Liver (tissue), 9 donors: ENCODE data around the gene CDK2AP2. TPM values are rescaled to one million over a fixed set of nuclear protein-coding genes. Genes with fewer than 3 reads are reported as not detected.

ENCODE experiments used
- DNase-seq: peaks from one replicate; pipeline ENCODE4 v3.0.0-alpha.2; 2017; ENCODE audit warnings: low spot score
- H3K27ac ChIP-seq, 2 donors: one replicate each; pipeline ENCODE4 v1.7.0; 2013; ENCODE audit warnings: inconsistent platforms in 2 of 2, low read length in 2 of 2, control low read depth in 1 of 2, low read depth in 1 of 2, mild to moderate bottlenecking in 1 of 2
- H3K27me3 ChIP-seq, 4 donors: one replicate each; pipeline versions ENCODE4 v1.6.1 to v1.7.0; 2013; ENCODE audit warnings: low read length in 3 of 4, inconsistent platforms in 1 of 4, mild to moderate bottlenecking in 1 of 4, moderate library complexity in 1 of 4; ENCODE audit not compliant: control insufficient read depth in 4 of 4, insufficient read depth in 4 of 4
- H3K36me3 ChIP-seq, 4 donors: one replicate each; pipeline versions ENCODE4 v1.6.1 to v1.7.0; 2013; ENCODE audit warnings: low read length in 3 of 4, mild to moderate bottlenecking in 3 of 4, low read depth in 1 of 4, moderate library complexity in 1 of 4; ENCODE audit not compliant: control insufficient read depth in 4 of 4, insufficient read depth in 3 of 4
- H3K4me1 ChIP-seq, 4 donors: one replicate each; pipeline versions ENCODE4 v1.6.1 to v1.7.0; 2013; ENCODE audit warnings: low read length in 3 of 4, mild to moderate bottlenecking in 3 of 4, moderate library complexity in 1 of 4; ENCODE audit not compliant: control insufficient read depth in 4 of 4, insufficient read depth in 4 of 4
- H3K4me3 ChIP-seq, 3 donors: one replicate each; pipeline versions ENCODE4 v1.6.1 to v1.7.0; 2013; ENCODE audit warnings: low read length in 3 of 3, control low read depth in 1 of 3, low read depth in 1 of 3, mild to moderate bottlenecking in 1 of 3
- H3K9ac ChIP-seq, 2 donors: one replicate each; pipeline ENCODE4 v1.7.0; 2013; ENCODE audit warnings: low read length in 2 of 2, mild to moderate bottlenecking in 2 of 2, moderate library complexity in 2 of 2, control low read depth in 1 of 2, low read depth in 1 of 2
- H3K9me3 ChIP-seq, 4 donors: one replicate each; pipeline versions ENCODE4 v1.6.1 to v1.7.0; 2013; ENCODE audit warnings: low read length in 3 of 4; ENCODE audit not compliant: control insufficient read depth in 4 of 4
- ATF3 ChIP-seq: IDR thresholded peaks from 2 replicates; pipeline ENCODE4 v1.6.1; 2016; ENCODE audit warnings: antibody characterized with exemption
- EGR1 ChIP-seq, 2 donors: IDR thresholded peaks; 2 replicates each; pipeline ENCODE4 v1.6.1; 2016 to 2018; ENCODE audit warnings: antibody characterized with exemption in 2 of 2, low read depth in 2 of 2
- FOXA1 ChIP-seq: IDR thresholded peaks from 2 replicates; pipeline ENCODE4 v1.6.1; 2016; ENCODE audit warnings: antibody characterized with exemption
- FOXA2 ChIP-seq: IDR thresholded peaks from 2 replicates; pipeline ENCODE4 v1.6.1; 2016; ENCODE audit warnings: antibody characterized with exemption
- HNF4A ChIP-seq, 2 donors: conservative IDR thresholded peaks; 2 replicates each; pipeline ENCODE4 v1.6.1; 2016; ENCODE audit warnings: antibody characterized with exemption in 2 of 2, mild to moderate bottlenecking in 2 of 2
- HNF4G ChIP-seq: IDR thresholded peaks from 2 replicates; pipeline ENCODE4 v1.6.1; 2016; ENCODE audit warnings: antibody characterized with exemption
- JUND ChIP-seq, 2 donors: IDR thresholded peaks; 2 replicates each; pipeline ENCODE4 v1.6.1; 2016; ENCODE audit warnings: antibody characterized with exemption in 2 of 2
- NR2F2 ChIP-seq: IDR thresholded peaks from 2 replicates; pipeline ENCODE4 v1.6.1; 2016; ENCODE audit warnings: antibody characterized with exemption
- RAD21 ChIP-seq, 2 donors: IDR thresholded peaks; 2 replicates each; pipeline ENCODE4 v1.6.1; 2016; ENCODE audit warnings: antibody characterized with exemption in 2 of 2, mild to moderate bottlenecking in 2 of 2
- RXRA ChIP-seq, 2 donors: IDR thresholded peaks; 2 replicates each; pipeline ENCODE4 v1.6.1; 2017 to 2018; ENCODE audit warnings: antibody characterized with exemption in 2 of 2, mild to moderate bottlenecking in 1 of 2
- SP1 ChIP-seq: IDR thresholded peaks from 2 replicates; pipeline ENCODE4 v1.6.1; 2018; ENCODE audit warnings: antibody characterized with exemption, mild to moderate bottlenecking
- ZBTB33 ChIP-seq: IDR thresholded peaks from 2 replicates; pipeline ENCODE4 v1.6.1; 2016; ENCODE audit warnings: antibody characterized with exemption
- WGBS: extraction: QIAGEN DNeasy Blood & Tissue Kit; methylation state at CpG from one replicate; pipeline ENCODE4 v1.1.7; 2013; 5-methylcytosine and 5-hydroxymethylcytosine counted together
- polyA plus RNA-seq, 2 donors: library from polyadenylated mRNA; stranded (reverse) in 1 of 2; unstranded in 1 of 2; fragments of 200-250 nt in 1 of 2; fragments of >200 nt in 1 of 2; fragmentation: Nextera tagmentation in 1 of 2; extraction: Ambion mirVana in 1 of 2; gene quantifications; one replicate each; pipeline versions ENCODE4 v1.2.1 to v1.2.3, GENCODE V29; 2013 to 2015
- total RNA-seq, 2 donors: library from RNA; depleted of rRNA; stranded (reverse); fragments of >200 nt; gene quantifications; one replicate each; pipeline ENCODE4 v1.2.3, GENCODE V29; 2014
- TF ChIP-seq, protein P1 (sequence below): fragments of 150-350 bp; IDR thresholded peaks from 2 replicates; pipeline ENCODE4 v1.5.1; 2017; ENCODE audit warnings: improper control_type of control experiment, low read depth, low read length; ENCODE audit not compliant: missing input control
- TF ChIP-seq, protein P2 (sequence below): IDR thresholded peaks from 2 replicates; pipeline ENCODE4 v1.6.1; 2016; ENCODE audit warnings: antibody characterized with exemption, mild to moderate bottlenecking
- donor health status: healthy.
- donor health status: healthy.
- donor health status: healthy.
- donor health status: healthy.
- donor health status: healthy.

The CDK2AP2 gene
- total and polyA plus RNA-seq, 4 donors, result 14.1 to 126 (median 56.6) TPM

DNA sequence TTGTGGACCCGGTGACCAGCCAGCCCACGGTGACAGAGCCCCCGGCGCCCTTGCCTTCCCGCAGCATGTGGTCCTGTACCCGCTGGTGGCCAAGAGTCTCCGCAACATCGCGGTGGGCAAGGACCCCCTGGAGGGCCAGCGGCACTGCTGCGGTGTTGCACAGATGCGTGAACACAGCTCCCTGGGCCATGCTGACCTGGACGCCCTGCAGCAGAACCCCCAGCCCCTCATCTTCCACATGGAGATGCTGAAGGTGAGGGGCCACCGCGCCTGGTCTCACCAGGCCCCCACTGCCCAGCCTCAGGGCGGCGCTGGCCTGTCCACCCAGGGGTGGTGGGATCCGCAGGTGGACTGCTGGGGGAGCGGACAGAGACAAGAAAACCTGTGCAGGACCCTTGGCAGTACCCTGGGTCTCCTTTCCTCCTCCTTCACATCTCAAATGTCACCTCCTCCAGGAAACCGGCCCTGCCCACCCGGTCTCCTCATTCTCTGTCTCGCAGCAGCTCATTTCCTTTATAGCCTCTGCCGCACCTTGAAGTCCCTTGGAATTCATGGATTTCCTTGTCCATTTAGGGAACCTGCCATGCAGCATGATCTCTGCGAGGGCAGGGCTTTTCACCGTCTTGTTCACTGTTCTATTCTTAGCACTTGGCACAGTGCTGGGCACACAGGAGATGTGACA is 18.6 kb downstream of the CDK2AP2 start:
- peaks cover 6 to 43% (median 17%) of the 10 kb centered on the region in 4 donors for H3K36me3 ChIP-seq
- peaks cover 0 to 8% (median 5%) of the 10 kb centered on the region in 4 donors for H3K4me1 ChIP-seq

More for the DNA sequence above, 18.6 kb downstream of the CDK2AP2 start:
- H3K4me3 ChIP-seq, result no peak overlapping the region
- H3K27me3 ChIP-seq, result no peaks in the 10 kb centered on the region
- no peaks in the 10 kb centered on the region for H3K9me3 ChIP-seq
- no peak for DNase-seq
- H3K9ac ChIP-seq, result no peak overlapping the region
- H3K27ac ChIP-seq, result no peak overlapping the region
- TF ChIP-seq NR2F2, result no peak
- TF ChIP-seq, protein P1, sequence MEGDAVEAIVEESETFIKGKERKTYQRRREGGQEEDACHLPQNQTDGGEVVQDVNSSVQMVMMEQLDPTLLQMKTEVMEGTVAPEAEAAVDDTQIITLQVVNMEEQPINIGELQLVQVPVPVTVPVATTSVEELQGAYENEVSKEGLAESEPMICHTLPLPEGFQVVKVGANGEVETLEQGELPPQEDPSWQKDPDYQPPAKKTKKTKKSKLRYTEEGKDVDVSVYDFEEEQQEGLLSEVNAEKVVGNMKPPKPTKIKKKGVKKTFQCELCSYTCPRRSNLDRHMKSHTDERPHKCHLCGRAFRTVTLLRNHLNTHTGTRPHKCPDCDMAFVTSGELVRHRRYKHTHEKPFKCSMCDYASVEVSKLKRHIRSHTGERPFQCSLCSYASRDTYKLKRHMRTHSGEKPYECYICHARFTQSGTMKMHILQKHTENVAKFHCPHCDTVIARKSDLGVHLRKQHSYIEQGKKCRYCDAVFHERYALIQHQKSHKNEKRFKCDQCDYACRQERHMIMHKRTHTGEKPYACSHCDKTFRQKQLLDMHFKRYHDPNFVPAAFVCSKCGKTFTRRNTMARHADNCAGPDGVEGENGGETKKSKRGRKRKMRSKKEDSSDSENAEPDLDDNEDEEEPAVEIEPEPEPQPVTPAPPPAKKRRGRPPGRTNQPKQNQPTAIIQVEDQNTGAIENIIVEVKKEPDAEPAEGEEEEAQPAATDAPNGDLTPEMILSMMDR, result no peak
- no peak for TF ChIP-seq EGR1 (IDR thresholded peaks at IDR 0.05; ENCODE audit: low read depth in 2 of 2)
- TF ChIP-seq, protein P2, sequence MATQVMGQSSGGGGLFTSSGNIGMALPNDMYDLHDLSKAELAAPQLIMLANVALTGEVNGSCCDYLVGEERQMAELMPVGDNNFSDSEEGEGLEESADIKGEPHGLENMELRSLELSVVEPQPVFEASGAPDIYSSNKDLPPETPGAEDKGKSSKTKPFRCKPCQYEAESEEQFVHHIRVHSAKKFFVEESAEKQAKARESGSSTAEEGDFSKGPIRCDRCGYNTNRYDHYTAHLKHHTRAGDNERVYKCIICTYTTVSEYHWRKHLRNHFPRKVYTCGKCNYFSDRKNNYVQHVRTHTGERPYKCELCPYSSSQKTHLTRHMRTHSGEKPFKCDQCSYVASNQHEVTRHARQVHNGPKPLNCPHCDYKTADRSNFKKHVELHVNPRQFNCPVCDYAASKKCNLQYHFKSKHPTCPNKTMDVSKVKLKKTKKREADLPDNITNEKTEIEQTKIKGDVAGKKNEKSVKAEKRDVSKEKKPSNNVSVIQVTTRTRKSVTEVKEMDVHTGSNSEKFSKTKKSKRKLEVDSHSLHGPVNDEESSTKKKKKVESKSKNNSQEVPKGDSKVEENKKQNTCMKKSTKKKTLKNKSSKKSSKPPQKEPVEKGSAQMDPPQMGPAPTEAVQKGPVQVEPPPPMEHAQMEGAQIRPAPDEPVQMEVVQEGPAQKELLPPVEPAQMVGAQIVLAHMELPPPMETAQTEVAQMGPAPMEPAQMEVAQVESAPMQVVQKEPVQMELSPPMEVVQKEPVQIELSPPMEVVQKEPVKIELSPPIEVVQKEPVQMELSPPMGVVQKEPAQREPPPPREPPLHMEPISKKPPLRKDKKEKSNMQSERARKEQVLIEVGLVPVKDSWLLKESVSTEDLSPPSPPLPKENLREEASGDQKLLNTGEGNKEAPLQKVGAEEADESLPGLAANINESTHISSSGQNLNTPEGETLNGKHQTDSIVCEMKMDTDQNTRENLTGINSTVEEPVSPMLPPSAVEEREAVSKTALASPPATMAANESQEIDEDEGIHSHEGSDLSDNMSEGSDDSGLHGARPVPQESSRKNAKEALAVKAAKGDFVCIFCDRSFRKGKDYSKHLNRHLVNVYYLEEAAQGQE, result no peak
- TF ChIP-seq ZBTB33, result no peak
- TF ChIP-seq ATF3, result no peak
- no peak for TF ChIP-seq RXRA (IDR thresholded peaks at IDR 0.05)
- TF ChIP-seq FOXA2, result no peak
- TF ChIP-seq JUND (IDR thresholded peaks at IDR 0.05), result no peak
- no peak for TF ChIP-seq RAD21 (IDR thresholded peaks at IDR 0.05)
- no peak for TF ChIP-seq HNF4G
- no peak for TF ChIP-seq FOXA1
- TF ChIP-seq SP1, result no peak
- no peak for TF ChIP-seq HNF4A (conservative IDR thresholded peaks at IDR 0.05)
- 87% methylated on average over 25 of the region's 25 CpGs for WGBS
